AG04449 (cell line): ENCODE measurements around the gene ANKRD9.
"Not testable (repeated sequence)": the region's sequence is repeated elsewhere in the genome, so short reads cannot be mapped to it uniquely, and the experiment has no call there.

Experiments
- CTCF ChIA-PET: fragments of 350-600 bp; formaldehyde crosslinking; extraction: SDS; loops from one replicate; lab custom pipeline; 2021; ENCODE audit warnings: antibody characterized with exemption; lab: Yijun Ruan, JAX
- POLR2A ChIA-PET: fragments of 400-600, 350-600 bp; formaldehyde crosslinking; extraction: SDS; loops from one replicate; lab custom pipeline; 2020; ENCODE audit warnings: antibody characterized with exemption, inconsistent platforms; lab: Yijun Ruan, JAX
- DNase-seq: peaks from one replicate; pipeline ENCODE4 v3.0.0-alpha.2; 2010; ENCODE audit warnings: low read depth, low spot score
- H3K4me3 ChIP-seq: 2 replicates; pipeline ENCODE4 v1.5.1; 2011; ENCODE audit warnings: low read depth, mild to moderate bottlenecking, control low read depth, low read length
- TF ChIP-seq, protein P1 (sequence below): IDR thresholded peaks from one replicate; pipeline ENCODE4 v1.5.1; 2011; ENCODE audit warnings: mild to moderate bottlenecking, moderate library complexity, low read length, control low read depth, inconsistent platforms; ENCODE audit not compliant: insufficient read depth; ENCODE audit errors: missing control alignments

Gene ANKRD9

DNA sequence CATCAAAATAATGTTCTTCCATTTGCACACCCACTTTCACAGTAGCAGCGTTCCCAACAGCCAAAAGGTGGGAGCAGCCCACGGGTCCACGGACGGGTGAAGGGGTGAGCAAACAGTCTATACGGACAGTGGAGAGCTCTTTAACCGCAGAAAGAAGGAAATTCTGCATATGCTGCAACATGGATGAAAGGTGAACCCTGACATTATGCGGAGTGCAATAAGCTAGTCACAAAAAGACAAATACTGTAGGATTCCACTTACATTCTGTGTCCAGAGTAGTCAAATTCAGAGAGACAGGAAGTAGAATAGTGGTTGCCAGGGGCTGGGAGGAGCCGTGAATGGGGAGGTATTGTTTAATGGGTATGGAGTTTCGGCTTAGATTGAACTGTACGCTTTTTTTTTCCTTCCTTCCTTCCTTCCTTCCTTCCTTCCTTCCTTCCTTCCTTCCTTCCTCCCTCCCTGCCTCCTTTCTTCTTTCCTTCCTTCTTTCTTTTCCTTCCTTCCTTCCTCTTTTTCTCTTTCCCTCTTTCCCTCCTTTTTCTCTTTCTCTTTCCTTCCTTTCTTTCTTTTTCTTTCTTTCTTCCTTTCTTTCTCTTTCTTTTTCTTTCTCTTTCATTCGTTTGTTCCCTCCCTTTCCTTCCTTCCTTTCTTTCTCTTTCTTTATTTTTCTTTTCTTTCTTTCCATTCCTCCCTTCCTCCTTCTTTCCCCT lies 15.8 kb upstream of the ANKRD9 start:
- POLR2A ChIA-PET, result interaction anchor here (0.7 to 1.4 kb wide), 2 partner anchors 54 to 66 kb away, joined by 3 to 5 read pairs; no protein-coding TSS in a partner anchor
- TF ChIP-seq, protein P1, sequence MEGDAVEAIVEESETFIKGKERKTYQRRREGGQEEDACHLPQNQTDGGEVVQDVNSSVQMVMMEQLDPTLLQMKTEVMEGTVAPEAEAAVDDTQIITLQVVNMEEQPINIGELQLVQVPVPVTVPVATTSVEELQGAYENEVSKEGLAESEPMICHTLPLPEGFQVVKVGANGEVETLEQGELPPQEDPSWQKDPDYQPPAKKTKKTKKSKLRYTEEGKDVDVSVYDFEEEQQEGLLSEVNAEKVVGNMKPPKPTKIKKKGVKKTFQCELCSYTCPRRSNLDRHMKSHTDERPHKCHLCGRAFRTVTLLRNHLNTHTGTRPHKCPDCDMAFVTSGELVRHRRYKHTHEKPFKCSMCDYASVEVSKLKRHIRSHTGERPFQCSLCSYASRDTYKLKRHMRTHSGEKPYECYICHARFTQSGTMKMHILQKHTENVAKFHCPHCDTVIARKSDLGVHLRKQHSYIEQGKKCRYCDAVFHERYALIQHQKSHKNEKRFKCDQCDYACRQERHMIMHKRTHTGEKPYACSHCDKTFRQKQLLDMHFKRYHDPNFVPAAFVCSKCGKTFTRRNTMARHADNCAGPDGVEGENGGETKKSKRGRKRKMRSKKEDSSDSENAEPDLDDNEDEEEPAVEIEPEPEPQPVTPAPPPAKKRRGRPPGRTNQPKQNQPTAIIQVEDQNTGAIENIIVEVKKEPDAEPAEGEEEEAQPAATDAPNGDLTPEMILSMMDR, result no peak
- H3K4me3 ChIP-seq, result peak overlapping the region; percentile 73
- CTCF ChIA-PET, result interaction anchor here (0.5 to 4.0 kb wide), 35 partner anchors 8 to 169 kb away, joined by 3 to 33 read pairs (median 5); partner anchors contain the start of gene ANKRD9
- DNase-seq, result no peak

DNA sequence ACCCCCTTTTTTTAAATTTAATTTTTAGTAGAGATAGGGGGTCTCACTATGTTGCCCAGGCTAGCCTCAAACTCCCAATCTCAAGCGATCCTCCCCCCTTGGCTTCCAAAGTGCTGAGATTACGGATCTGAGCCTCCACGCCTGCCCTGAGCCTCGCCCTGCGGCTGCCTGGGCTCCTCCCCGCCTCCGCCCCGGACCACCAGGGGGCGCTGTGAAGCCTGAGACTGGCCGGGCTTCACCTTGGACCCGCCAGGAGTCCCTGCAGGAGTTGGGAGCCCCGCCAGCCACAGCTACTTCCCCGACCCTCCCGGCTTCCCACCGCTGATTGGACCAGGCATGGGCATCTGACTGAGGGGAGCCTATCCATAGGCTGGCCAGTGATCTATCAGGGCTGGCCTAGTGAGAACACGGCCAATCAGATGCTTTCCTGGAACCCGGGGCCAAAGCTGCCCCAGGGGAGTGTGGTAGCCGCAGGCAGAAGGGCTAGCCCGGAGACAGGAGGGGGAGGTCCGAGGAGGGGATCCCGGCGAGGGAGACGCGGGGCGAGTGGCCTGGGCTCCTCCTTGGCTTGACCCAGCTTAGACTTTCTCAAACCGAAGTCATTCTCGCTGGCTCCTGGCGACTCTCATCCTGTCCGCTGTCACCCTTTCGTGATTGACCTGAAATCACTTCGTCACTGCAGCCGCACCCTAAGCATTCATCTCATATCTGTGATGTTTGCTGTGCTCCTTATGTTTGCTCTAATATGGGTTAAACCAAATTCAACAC lies 15.1 kb upstream of the ANKRD9 start:
- TF ChIP-seq, protein P1, result peak; percentile 99
- H3K4me3 ChIP-seq, result peak overlapping the region; percentile 73
- peak; percentile 78 for DNase-seq
- ChIA-PET CTCF (interaction anchor here (0.5 to 4.0 kb wide), 39 partner anchors 9 to 178 kb away, joined by 3 to 33 read pairs (median 4); partner anchors contain the start of gene ANKRD9), POLR2A (interaction anchor here (0.7 to 1.4 kb wide), 2 partner anchors 55 to 67 kb away, joined by 3 to 5 read pairs; no protein-coding TSS in a partner anchor)

DNA sequence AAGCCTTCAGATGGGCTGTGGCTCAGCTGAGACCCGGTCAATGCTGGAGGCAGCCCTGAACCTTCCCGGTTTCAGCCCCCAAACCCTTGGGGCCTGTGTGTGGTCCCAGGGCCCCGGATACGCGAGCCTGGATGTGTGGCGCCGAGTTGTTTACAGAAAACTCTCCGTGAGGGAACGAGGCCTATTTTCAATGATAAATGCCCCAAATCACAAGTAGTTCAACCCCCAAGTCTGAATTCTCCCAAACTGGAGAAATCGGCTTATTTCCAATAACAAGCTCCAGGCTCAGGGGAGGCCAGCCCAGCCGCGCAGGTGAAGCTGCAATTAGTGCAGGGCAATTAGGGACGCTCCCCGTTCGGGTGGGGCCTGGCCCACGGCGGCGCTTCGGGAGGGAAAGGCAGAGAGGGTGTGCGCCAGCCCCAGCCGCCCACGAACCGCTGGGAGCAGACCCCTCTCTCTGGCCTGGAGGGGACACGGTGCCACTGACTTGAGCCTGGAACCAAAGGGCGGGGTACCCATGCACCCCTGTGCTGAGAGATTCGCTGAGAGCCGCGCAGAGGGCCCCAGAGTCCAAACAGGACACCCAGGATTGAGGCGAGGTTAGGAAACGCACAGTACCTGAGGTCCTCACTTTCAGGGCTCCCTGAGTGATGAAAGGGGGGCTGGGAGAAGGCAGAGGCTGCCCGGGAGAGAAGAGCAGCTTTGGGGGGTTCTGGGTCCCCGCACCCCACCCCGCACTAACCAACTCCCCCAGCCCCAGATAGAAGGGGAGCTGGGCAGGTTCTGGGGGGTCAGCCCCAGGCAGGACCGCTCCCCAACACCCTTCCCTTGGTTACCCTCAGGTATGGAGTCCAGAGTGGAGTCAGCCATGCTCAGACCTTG lies 14.2 kb upstream of the ANKRD9 start:
- POLR2A ChIA-PET, result no interaction called here

DNA sequence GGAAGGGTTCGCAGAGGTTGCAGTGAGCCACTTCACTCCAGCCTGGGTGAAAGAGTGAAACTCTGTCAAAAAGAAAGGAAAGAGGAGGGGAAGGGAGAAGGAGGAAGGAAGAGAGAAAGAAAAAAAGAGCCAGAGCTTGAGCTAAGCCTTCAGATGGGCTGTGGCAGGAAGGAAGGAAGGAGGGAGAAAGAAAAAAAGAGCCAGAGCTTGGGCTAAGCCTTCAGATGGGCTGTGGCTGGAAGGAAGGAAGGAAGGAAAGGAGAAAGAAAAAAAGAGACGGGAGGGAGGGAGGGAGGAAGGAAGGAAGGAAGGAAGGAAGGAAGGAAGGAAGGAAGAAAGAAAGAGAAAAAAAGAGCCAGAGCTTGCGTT lies 13.6 kb upstream of the ANKRD9 start:
- CTCF ChIA-PET, result interaction anchor here (0.9 to 4.0 kb wide), 11 partner anchors 8 to 425 kb away, joined by 3 to 33 read pairs (median 15); partner anchors contain the start of gene ANKRD9
- DNase-seq, result no peak
- POLR2A ChIA-PET, result no interaction called here

More for the DNA sequence above, 14.2 kb upstream of the ANKRD9 start:
- TF ChIP-seq, protein P1, result no peak
- H3K4me3 ChIP-seq, result peak overlapping the region; percentile 32
- DNase-seq, result no peak
- CTCF ChIA-PET, result interaction anchor here (0.7 to 4.0 kb wide), 30 partner anchors 9 to 426 kb away, joined by 3 to 33 read pairs (median 5); partner anchors contain the start of gene ANKRD9

DNA sequence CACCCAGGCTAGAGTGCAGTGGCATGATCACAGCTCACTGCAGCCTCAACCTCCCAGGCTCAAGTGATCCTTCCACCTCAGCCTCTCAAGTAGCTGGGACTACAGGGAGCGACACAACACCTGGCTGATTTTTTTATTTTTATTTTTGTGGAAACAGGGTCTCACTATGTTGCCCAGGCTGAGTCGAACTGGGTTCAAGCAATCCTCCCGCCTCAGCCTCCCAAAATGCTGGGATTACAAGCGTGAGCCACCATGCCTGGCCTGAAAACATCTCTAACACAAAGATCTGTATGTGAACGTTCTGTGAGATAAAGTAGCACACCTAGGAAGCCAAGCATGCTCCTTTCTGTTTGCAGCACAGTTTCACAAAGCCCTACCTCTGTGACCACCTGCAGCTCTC lies 10.1 kb upstream of the ANKRD9 start:
- ChIA-PET CTCF (interaction anchor here (0.9 to 3.9 kb wide), 2 partner anchors 81 to 416 kb away, joined by 3 to 60 read pairs; no protein-coding TSS in a partner anchor), POLR2A (interaction anchor here (0.7 kb wide), 1 partner anchor 128 kb away, joined by 3 read pairs; no protein-coding TSS in a partner anchor)
- not testable (repeated sequence) for H3K4me3 ChIP-seq, DNase-seq

More for the DNA sequence above, 13.6 kb upstream of the ANKRD9 start:
- H3K4me3 ChIP-seq, result no peak overlapping the region
- TF ChIP-seq, protein P1, result no peak
